Lower leg skin (tissue), 3 donors: ENCODE data around the gene ZNF415.

Experiments
- CTCF ChIP-seq, 3 donors: fragments of 450-650 bp; IDR thresholded peaks; one replicate each; pipeline ENCODE4 v1.5.1; 2016; ENCODE audit warnings: antibody characterized with exemption in 3 of 3, mild to moderate bottlenecking in 3 of 3, moderate library complexity in 2 of 3
- POLR2A ChIP-seq, 2 donors: fragments of 450-650 bp; IDR thresholded peaks; one replicate each; pipeline ENCODE4 v1.6.1; 2016 to 2017; ENCODE audit warnings: antibody characterized with exemption in 2 of 2, mild to moderate bottlenecking in 1 of 2, moderate library complexity in 1 of 2

- TF ChIP-seq CTCF (IDR thresholded peaks at IDR 0.05) (no peak), POLR2A (IDR thresholded peaks at IDR 0.05) (no peak)
These were observed 74.7 kb downstream of the ZNF415 start for GRCh38 chr19:53057904-53058580.
